ENCODE results near the gene KIAA0825.

KIAA0825 gene, protein sequence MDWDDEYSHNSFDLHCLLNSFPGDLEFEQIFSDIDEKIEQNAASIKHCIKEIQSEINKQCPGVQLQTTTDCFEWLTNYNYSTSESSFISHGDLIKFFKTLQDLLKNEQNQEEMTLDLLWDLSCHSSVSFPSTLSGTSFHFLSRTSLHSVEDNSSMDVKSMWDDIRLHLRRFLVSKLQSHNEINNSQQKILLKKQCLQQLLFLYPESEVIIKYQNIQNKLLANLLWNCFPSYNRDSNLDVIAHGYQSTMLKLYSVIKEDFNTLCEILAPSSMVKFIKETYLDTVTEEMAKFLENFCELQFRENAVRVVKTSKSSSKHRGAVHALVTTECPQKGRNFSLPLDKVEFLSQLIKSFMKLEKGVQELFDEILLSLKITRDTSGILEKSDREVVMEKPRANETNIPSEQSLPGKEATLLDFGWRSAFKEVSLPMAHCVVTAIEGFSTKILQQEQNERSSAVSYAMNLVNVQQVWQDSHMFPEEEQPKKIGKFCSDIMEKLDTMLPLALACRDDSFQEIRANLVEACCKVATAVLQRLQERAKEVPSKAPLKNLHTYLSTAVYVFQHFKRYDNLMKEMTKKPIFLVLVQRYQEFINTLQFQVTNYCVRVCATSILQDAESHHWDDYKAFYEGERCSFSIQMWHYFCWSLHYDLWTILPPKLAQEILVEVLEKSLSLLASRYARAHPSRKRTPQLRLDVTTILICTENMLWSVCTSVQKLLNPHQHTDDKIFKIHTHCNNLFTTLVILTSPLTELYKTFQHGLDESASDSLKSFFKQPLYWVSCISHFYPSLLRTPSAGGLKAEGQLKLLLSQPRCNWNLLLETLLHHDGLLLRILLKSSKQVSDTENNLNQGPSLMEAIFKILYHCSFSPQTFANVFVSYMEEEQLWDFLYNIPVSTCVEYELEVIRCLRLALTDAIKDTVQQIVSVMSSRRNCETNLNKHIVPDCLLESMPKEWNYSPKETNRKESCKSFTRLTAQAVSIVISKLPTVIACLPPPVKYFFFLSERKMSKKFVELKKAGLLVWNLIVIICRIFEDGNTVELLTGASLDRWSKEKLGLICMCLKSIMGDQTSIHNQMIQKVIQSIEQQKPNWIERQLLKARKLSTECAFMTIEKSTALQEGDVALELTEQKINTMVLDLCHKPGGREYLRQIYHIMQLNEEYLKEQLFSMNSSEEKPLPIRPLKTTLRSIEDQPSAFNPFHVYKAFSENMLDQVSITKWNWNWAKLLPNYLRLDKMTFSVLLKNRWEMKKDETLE (N-terminal part only)

DNA sequence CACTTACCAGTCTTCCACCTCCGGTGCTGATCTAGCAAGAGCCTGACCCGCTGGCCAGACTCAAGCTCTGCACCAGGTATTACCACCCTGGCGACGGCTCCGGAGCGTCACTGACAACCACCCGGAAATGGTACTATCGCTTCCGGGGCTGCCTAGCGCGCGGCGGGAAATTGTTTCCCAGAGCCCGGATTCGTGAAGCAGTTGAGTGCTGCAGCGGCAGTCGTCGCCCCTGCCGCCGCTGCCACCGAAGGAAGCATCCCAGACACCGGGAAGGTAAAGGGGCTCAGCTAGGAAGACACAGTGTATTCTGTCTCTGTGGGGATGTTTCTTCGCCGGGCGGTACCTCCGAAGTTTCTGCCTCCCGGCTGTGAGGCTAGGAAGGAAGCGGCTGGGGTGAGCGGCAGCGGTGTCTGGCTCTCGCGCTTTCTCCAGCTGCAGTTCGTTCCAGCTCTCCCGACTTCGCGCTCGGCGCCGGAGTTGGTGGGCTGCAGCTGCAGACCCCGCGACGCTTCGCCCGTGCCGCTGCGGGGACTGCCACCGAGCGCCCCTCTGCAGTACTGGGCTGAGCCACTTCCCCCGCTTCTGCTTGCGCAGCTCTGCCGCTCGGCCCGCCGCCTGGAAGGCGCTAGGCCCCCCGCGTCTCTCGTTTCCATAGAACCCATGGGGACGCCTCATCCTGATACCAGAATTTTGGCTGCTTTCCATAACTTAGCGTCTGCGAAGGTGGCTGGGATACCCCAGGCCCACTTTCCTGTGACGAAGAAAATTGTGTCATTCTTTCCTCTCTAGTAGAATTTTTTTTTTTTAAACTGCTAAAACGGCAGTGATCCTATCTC is at the start of gene KIAA0825, which contains the start of gene SLF1:
Gene KIAA0825, minus strand, starts transcription at position 112 of the 836 bp plus-strand sequence. CDS start 81,478 bp downstream, outside the sequence.
Gene SLF1, plus strand, starts transcription at position 177 of the 836 bp plus-strand sequence. CDS start 10,142 bp downstream, outside the sequence.
- in situ Hi-C loops (cut with HindIII; ENCODE audit: low sequenced_read_pairs), result no loop called here

DNA sequence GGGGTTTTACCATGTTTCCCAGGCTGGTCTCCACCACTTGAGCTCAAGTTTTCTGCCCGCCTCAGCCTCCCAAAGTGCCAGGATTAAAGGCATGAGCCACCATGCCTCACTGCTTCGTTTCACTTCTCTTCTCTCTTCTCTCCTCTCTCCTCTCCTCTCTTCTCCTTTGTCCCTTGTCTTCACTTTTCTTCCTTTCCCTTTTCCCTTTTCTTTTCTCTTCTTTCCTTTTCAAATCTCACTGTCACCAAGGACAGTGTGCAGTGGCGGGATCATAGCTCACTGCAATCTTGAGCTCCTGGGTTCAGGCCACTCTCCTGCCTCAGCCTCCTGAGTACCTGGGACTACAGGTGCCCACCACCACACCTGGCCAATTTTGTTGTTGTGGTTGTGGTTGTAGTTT is 49.5 kb upstream of the KIAA0825 start:
- in situ Hi-C loops (cut with HindIII; ENCODE audit: low sequenced_read_pairs), result no loop called here

DNA sequence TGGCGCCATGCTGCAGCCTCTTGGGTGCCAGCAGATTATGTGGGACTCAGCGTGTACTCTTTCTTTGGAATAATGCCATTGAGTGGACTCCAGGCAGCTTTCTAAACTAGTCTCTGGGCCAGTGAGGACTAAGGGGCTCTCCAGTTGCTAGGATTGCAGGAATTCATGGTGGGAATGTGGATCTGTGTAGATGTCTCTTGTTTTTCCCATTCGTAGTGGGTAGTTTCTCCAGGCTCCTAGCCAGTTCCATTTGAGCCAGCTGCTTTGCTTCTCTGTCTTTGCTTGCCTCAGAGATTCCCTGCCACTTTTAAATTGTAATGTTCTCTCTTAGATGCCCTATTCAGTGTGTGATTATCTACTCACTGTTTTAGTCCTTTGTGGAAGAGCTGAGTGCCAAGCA is 42.7 kb upstream of the KIAA0825 start:
- in situ Hi-C loops (cut with HindIII; ENCODE audit: low sequenced_read_pairs), result no loop called here

DNA sequence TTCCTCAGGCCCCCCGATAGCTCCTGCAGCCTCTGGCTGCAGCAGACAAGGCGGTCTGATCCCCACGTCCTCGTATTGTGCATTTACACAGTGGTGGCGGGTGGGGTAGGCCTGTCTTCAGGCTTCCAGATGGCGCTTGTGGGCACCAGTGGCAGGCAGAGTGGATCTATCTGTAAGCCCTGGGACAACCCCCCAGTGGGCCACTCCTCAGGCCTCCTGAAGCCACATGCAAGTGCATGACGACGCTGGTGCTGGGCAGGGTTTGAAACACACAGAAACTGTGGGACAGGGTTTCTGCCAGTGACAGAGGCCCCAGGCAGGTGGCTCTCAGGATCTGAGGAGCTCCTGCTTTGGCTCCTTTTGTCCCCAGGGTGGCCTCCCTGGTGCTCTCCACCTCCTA is 42.1 kb upstream of the KIAA0825 start:
- in situ Hi-C loops (cut with HindIII; ENCODE audit: low sequenced_read_pairs), result no loop called here

DNA sequence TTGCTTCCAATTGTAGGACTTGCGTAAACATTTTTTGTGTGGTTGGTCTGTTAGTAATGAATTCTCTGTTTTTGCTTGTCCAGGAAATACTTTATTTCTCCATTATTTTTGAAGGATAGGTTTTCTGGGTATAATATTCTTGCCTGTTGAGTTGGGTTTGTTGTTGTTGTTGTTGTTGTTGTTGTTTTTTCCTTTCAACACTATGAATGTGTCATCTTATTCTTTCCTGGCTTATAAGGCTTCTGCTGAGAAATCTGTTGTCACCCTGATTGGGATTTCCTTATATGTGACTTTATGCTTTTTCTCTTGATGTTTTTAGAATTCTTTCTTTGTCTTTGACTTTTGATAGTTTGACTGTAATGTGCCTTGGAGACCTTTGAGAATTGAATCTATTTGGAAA is 39.9 kb upstream of the KIAA0825 start:
- in situ Hi-C loops (cut with HindIII; ENCODE audit: low sequenced_read_pairs), result no loop called here

DNA sequence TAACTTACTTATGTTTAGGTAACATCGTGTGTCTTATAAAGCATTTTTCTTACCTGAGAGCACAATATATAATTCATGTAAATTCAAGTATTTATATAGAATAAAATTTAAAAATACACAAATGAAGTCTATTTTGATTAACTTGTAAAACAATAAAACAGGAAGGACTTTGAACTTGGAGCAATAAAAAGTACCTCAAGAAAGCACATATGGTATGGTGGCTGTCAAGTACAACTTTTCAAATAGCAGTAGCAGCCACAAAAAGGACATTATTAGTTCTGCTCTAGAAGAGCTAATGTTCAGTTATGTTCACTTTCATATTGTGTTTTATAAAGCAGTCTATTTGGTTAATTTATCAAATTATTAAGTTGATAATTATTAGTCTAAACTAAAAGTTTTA is 31.5 kb upstream of the KIAA0825 start:
- in situ Hi-C loops (cut with HindIII; ENCODE audit: low sequenced_read_pairs), result no loop called here

DNA sequence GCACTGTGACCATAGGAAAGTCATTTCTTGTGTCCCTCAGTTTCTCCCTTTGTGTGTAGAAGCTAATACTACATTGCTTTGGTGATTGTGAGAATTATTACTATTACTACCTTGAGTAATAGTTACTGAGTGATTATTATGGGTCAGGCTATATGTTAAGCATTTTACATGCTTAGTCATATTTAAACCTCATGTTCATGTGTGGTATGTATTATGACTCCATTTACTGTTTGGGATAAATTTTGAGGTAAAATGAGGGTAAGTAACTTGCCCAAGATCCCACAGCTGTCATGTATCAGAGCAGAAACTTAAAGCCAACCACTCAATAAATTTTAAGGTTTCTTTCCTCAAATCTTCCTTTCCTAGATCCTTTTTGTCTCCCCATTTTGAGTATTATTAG is 28.4 kb upstream of the KIAA0825 start:
- in situ Hi-C loops (cut with HindIII; ENCODE audit: low sequenced_read_pairs), result no loop called here

DNA sequence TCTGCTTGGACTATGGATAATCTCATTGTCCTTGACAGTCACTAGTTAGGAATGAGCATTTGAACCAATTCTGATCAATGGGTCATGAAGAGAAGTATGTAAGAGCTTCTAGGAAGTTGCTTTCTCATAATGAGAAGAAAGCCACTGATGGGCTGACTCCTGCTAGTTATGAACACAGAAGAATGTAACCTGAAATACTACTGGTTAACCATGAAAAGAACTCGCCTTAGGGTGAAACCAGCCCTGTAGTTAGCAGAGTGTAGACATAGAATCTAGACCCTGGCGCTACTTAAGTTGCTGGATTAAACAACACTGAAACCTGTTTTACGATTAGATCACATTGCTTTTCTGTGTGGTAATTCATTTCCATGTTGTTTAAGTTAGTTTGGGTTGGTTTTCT is 26.6 kb upstream of the KIAA0825 start:
- in situ Hi-C loops (cut with HindIII; ENCODE audit: low sequenced_read_pairs), result no loop called here

DNA sequence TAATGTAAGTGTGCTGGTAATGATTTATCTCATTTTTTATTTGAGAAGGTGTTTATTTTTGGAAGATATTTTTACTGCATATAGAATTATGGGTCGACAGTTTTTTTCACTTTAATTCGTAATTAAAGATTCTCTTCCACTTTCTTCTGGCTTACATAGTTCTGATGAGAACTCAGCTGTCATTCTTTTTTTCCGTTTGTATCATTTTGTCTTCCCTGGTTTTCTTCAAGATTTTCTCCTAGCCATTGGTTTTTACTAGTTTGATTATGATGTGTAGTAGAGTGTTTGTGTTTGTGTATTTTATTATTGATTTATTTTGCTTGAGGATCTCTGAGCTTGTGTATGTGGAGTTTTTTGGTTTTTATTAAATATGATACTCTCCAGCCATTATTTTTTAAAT is 21.8 kb upstream of the KIAA0825 start:
- in situ Hi-C loops (cut with HindIII; ENCODE audit: low sequenced_read_pairs), result no loop called here

DNA sequence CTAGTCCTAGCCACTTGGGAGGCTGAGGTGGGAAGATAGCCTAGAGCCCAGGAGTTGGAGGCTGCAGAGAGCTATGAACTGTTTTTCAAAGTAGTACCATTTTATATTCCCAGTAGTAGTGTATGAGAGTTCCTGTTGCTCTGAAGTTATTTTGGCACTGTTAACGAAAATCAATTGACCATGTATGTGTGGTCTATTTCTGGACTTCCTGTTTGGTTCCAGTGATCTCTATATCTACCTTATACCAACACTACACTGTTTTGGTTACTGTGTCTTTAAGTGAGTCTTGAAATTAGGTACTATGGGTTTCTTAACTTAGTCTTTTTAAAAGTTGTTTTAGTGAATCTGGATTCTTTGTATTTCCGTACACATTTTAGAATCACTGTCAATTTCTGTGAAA is 13.6 kb upstream of the KIAA0825 start:
- in situ Hi-C loops (cut with HindIII; ENCODE audit: low sequenced_read_pairs), result no loop called here

DNA sequence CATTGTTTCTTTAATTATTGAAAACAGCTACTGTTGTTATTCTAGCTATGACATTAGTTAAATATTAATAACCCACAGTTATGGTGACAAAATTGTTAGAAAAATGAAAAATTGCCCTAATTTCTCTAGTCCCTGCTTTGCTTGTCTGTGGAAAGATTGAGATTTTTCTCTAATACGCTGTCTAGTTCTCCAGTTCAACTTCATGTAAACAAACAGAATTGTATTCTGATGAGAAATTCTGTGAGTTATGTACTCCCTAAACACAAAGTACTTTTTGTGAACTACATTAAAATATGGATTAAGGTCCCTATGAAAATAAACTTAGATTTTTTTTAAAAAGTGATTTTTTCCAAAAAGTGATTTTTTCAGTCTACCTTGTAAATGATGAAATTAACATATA is 8.8 kb upstream of the KIAA0825 start:
- in situ Hi-C loops (cut with HindIII; ENCODE audit: low sequenced_read_pairs), result no loop called here

DNA sequence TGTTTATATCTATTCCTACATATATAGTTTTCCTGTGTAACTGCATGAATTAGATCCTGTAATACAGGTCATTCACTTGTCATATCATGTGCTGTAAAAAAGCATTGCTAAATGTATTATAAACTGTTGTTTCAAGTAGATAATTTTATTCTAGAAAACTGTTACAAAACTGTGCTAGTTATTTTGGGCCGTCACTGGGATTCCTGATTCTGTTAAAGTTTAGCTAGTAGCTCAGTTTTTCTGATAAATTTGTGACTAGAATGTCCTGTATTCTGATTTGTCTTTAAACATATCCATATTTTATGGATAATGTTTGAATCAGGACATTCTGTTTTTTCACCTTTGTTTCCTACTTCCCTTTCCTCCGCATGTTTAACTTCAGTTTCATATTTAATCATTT is 5.5 kb upstream of the KIAA0825 start:
- in situ Hi-C loops (cut with HindIII; ENCODE audit: low sequenced_read_pairs), result no loop called here

DNA sequence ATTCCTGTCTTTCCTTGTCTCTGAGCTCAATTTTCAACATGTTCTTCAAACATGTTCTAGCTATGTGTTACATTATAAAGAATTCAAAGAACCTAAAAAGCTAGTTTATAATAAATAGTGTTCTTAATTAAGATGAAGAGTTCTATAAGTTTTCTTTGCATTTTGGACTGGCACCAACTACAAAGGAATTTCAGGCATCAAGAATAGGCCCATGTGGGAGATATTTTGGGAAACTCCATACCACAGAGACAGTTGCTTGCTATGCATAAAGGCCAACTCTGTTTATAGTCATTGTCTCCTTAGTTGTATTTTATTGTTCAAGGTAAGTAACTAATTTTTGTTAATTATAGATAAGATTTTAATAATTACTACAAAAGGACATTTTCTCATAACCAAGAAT is 4.6 kb upstream of the KIAA0825 start:
- in situ Hi-C loops (cut with HindIII; ENCODE audit: low sequenced_read_pairs), result no loop called here

DNA sequence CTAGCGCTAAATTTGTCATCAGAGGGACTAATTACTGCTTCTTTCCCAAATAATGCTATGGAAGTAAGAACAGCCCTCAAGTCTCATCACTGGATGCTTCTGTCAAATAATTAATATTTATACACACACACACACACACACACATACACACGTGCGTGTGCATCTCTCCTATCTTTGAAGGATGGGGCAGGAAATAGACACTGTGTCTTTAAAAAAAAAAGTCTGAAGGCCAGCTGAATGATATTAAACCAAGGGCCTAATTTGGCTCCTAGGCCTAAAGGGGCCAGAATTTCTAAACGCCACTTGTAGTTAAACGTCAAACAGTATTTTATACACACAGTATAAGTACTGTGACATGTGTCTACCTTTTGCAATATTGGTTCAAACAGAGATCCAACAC is 3.4 kb upstream of the KIAA0825 start:
- in situ Hi-C loops (cut with HindIII; ENCODE audit: low sequenced_read_pairs), result no loop called here

DNA sequence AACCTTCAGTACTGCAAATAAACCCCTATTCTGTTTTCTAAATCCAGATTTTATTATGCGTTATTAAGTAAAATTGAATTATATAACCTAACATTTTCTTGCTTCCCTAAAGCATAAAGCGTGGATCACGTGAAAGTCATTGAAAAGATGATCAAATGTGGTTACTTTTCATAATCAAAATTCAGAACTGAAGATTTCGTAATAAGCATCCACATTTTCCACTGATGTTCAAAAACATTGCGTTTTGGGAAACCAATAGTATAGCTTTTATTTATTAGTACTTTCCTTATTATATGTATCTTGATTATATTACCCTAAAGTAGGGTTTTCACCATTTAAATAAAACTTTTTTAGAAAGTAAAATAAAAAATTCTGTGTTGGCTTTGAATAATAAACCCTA is 1.9 kb upstream of the KIAA0825 start:
- in situ Hi-C loops (cut with HindIII; ENCODE audit: low sequenced_read_pairs), result no loop called here

DNA sequence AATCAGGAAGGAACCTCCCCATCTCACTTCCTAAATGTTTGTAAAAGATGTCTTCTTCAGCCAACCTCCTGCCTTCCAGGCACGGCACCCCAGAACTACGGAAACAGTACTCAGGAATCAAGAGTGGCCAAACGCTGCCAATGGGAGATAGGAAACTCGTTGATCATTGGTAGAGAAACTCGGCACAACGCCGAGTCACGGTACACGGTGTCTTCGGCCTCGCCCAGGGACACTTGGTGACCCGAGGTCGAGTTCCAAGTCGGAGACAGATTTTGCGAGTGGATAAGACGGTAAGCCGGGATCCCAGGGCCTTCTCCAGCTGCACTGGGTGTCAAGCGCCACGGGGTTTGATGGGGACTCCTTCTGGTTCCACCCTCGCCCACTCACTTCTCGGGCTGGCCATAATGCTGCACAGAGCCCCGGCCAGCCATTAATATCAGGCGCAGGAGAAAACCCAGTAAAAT is 343 bp downstream of the KIAA0825 start:
- in situ Hi-C loops (cut with HindIII; ENCODE audit: low sequenced_read_pairs), result no loop called here

DNA sequence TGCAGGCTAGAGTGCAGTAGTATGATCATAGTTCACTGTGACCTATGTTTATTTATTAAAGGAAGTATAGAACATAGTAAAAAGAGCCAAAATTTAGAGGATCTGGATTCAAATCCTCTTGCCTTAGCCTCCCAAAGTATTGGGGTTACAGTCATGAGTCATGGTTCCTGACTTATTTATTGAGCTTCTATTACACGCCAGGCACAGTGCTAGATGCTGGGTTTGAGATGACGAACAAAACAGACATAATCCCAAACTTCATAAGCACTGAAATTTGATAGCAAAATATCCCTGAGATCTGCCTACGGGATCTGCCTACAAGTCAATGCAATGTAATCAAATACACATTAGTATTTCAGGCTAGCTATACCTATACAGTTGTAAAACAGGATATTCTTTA is 2.5 kb downstream of the KIAA0825 start:
- in situ Hi-C loops (cut with HindIII; ENCODE audit: low sequenced_read_pairs), result no loop called here

DNA sequence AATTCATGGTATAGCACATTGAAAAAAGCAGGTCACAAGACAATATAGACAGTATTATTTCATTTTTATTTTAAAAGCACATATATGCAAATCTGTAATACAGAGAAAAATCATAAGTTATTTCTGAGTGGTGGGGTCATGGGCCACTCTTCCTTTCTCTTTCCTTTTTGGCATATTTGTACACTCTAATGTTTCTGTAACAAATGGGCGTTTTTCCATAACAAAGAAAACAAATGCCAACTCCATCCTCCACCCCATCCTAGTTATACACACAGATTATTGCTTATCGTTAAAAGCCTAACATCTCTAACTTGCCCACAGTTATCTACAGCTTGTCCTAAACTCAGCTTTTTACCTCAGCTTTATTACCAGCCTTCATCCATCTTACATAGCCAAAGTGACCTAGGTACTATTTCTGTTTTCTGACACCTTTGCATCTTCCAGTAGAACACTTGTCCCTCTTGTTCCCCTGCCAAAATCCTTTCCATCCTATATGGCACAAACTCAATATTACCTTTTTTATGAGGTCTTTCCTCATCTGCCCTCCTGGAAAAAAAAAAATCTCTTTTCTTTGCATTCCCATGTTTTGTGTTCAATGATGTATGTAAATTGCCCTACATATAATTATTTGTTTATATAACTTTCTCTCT is 4.1 kb downstream of the KIAA0825 start:
- in situ Hi-C loops (cut with HindIII; ENCODE audit: low sequenced_read_pairs), result no loop called here

DNA sequence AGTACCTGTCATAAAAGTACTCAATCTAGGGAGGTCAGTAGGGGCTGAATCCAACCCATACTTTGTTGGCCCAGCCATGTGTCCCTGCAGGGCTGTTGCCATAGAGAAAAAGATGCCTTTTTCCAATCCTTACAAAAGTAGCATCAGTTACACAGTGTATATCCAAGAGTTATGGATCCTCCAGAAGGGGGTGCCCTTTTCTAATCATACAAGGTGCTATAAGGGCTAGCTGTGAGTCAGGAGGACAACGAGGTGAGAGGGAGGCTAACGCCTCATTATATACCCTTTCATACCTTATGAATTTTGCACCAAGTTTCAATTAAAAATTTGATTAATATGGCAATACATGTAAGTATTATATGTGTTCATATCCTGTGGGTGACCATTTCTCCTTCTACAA is 4.8 kb downstream of the KIAA0825 start:
- in situ Hi-C loops (cut with HindIII; ENCODE audit: low sequenced_read_pairs), result no loop called here

Measured in DLD1 (cell line).